ENCODE results near the gene PGM1. TPM values are rescaled to one million over a fixed set of nuclear protein-coding genes. Genes with fewer than 3 reads are reported as not detected.

The PGM1 gene
- total RNA-seq, 4 donors from 2014 or later: 111 to 275 (median 132) TPM

DNA sequence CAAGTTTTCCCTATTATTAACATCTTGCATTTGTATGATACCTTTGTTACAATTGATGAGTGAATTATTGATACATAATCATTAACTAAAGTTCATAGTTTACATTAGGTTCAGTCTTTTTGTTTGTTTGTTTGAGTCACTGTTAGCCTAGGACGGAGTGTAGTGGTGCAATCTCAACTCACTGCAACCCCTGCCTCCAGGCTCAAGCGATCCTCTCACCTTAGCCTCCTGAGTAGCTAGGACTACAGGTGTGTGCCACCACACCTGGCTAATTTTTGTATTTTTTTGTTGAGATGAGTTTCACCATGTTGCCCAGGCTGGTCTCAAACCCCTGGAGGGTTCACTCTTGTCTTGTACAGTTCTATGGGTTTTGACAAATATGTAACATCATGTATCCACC is 33.9 kb upstream of the PGM1 start:
- TF ChIP-seq, protein P1, sequence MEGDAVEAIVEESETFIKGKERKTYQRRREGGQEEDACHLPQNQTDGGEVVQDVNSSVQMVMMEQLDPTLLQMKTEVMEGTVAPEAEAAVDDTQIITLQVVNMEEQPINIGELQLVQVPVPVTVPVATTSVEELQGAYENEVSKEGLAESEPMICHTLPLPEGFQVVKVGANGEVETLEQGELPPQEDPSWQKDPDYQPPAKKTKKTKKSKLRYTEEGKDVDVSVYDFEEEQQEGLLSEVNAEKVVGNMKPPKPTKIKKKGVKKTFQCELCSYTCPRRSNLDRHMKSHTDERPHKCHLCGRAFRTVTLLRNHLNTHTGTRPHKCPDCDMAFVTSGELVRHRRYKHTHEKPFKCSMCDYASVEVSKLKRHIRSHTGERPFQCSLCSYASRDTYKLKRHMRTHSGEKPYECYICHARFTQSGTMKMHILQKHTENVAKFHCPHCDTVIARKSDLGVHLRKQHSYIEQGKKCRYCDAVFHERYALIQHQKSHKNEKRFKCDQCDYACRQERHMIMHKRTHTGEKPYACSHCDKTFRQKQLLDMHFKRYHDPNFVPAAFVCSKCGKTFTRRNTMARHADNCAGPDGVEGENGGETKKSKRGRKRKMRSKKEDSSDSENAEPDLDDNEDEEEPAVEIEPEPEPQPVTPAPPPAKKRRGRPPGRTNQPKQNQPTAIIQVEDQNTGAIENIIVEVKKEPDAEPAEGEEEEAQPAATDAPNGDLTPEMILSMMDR (IDR thresholded peaks at IDR 0.05; ENCODE audit: low read depth): no peak

- TF ChIP-seq, protein P1 (IDR thresholded peaks at IDR 0.05; ENCODE audit: low read depth): no peak
These were observed 29.5 kb upstream of the PGM1 start for GRCh38 chr1:63563745-63564144.

GRCh38 chr1:63569068-63569467 is 24.1 kb upstream of the PGM1 start:
- TF ChIP-seq, protein P1 (IDR thresholded peaks at IDR 0.05; ENCODE audit: low read depth): no peak

DNA sequence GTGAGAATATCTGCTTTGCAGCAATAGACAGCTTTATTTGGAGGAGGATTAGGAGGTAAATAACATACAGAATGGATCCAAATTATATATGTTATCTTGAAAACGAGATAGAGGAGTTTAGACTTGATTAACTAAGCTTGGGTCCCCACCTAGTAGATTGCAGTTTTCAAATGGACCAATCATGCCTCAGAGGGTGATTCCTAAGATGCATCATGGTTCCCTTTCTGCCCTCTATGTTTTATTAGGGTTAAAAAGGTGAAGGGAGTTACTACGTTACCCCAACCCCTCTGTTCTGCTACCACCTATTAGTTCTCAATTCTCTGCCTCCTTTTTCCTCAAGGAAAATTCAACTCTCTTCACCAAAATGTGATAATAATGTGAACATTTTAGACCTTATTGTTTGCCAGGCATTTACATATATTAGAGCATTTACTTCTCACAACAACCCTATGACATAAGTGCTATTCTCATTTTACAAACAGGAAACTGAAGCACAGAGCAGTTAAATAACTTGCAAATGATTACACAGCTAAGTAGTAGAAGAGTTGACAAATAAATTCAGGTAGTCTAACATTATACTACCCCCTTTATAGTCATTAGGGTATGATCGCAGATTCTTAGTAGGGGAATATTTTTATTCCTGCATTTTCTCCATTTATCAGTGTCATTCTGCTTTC is 23.4 kb upstream of the PGM1 start:
- TF ChIP-seq, protein P1 (IDR thresholded peaks at IDR 0.05; ENCODE audit: low read depth): no peak

DNA sequence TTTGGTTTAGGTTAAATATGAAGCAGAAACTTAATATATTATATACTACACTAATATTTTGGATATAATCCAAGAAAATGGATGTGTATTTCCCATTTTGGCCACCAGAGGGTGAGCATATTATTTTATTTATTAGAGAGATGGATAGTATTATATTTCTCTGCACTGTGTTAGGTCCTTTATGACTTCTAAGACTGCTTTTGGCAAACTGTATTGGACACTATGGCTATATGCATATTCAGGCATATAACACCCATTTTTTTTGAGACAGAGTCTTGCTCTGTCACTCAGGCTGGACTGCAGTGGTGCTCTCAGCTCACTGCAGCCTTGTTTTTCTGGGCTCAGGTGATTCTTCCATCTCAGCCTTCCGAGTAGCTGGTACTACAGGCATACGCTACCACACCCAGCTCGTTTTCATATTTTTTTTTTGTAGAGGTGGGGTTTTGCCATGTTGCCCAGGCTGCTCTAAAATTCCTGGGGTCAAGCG is 17.8 kb upstream of the PGM1 start:
- TF ChIP-seq, protein P1 (IDR thresholded peaks at IDR 0.05; ENCODE audit: low read depth): no peak

DNA sequence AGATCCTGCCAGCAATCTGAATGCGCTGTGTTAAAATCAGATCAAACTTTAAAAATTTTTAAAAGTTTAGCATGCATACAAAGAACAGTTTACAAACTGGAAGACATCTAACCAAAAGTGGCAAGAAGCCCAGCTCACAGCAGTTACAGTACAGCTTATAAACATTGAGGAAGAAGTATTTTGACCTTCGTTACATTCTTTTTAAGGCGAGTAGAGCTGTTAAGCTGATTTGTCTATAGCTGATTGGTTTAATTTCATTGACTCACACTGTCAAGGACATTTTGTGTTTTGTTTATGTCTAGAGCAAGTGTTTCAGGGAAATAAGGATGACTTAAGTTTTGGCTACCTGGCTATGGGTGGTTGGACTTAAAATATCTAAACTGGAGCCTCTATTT is 3.0 kb upstream of the PGM1 start:
- TF ChIP-seq, protein P1 (IDR thresholded peaks at IDR 0.05; ENCODE audit: low read depth): no peak

- TF ChIP-seq, protein P1 (IDR thresholded peaks at IDR 0.05; ENCODE audit: low read depth): no peak
These were observed 492 bp upstream of the PGM1 start for GRCh38 chr1:63592536-63593302.

All from subcutaneous adipose tissue (tissue), 4 donors.